GM12878 (cell line): Measurements from ENCODE around the gene ABCF3. TPM values are rescaled to one million over a fixed set of nuclear protein-coding genes. Genes with fewer than 3 reads are reported as not detected.

Experiments
- ATAC-seq: fragments of 200-7000 bp; cut with Tn5 transposase; 3 replicates; pipeline ENCODE4 v1.9.1; 2020; ENCODE audit warnings: mild to moderate bottlenecking, moderate library complexity
- BruUV-seq: library from RNA; stranded (reverse); fragments of 400-500 nt; replicated peaks from 2 replicates; lab custom pipeline; 2021; lab: Mats Ljungman, UMichigan
- CTCF ChIA-PET: fragments of 300-600 bp; sonication (Branson Sonifier 250); formaldehyde crosslinking; extraction: SDS; loops from one replicate; lab custom pipeline; 2021; ENCODE audit warnings: inconsistent platforms; lab: Yijun Ruan, JAX
- POLR2A ChIA-PET: fragments of 350-600 bp; formaldehyde crosslinking; extraction: SDS; loops from one replicate; lab custom pipeline; 2021; ENCODE audit warnings: inconsistent platforms; lab: Charles Lee
- RAD21 ChIA-PET: fragments of 300-600 bp; sonication (Branson Sonifier 250); formaldehyde crosslinking; loops from one replicate; lab custom pipeline; 2023; ENCODE audit warnings: antibody characterized with exemption; ENCODE audit not compliant: unreplicated experiment; lab: Charles Lee
- SMC1A ChIA-PET: fragments of 300-600 bp; sonication (Branson Sonifier 250); formaldehyde crosslinking; loops from one replicate; lab custom pipeline; 2023; ENCODE audit not compliant: unreplicated experiment, uncharacterized antibody; lab: Charles Lee
- DNase-seq: peaks from one replicate; pipeline ENCODE4 v3.0.0-alpha.2; 2011; ENCODE audit warnings: low read depth, low spot score
- FAIRE-seq: peaks from 3 replicates; lab custom pipeline; 2011; peaks lifted over from hg19 to GRCh38; lab: Jason Lieb, UNC
- H2AFZ ChIP-seq: 2 replicates; pipeline ENCODE4 v1.6.0; 2011; ENCODE audit warnings: low read depth, low read length, control low read depth; ENCODE audit not compliant: control insufficient read depth
- H3K27ac ChIP-seq: 2 replicates; pipeline ENCODE4 v1.5.1; 2011; ENCODE audit warnings: control low read depth; ENCODE audit not compliant: control insufficient read depth, insufficient read depth
- H3K27me3 ChIP-seq, 2 experiments: replicated peaks in 1 of 2; 2 replicates each; pipeline versions ENCODE4 v1.6.0 to v1.6.1; 2011; ENCODE audit warnings: low read length in 1 of 2; ENCODE audit not compliant: control insufficient read depth in 2 of 2, insufficient read depth in 2 of 2
- H3K36me3 ChIP-seq, 2 experiments: 2 replicates each; pipeline ENCODE4 v1.5.1; 2011; ENCODE audit warnings: low read length in 1 of 2; ENCODE audit not compliant: control insufficient read depth in 2 of 2, insufficient read depth in 2 of 2
- H3K4me1 ChIP-seq: 2 replicates; pipeline ENCODE4 v1.6.1; 2011; ENCODE audit warnings: mild to moderate bottlenecking, low read length, moderate library complexity, mixed read lengths; ENCODE audit not compliant: control insufficient read depth, insufficient read depth
- H3K4me2 ChIP-seq: 2 replicates; pipeline ENCODE4 v1.6.0; 2011; ENCODE audit warnings: control low read depth; ENCODE audit not compliant: control insufficient read depth, insufficient read depth
- H3K4me3 ChIP-seq: fragments of 200-600 bp; sonication (generic); 2 replicates; pipeline ENCODE4 v1.5.1; 2016
- H3K79me2 ChIP-seq: 2 replicates; pipeline ENCODE4 v1.6.0; 2011; ENCODE audit warnings: low read length; ENCODE audit not compliant: control insufficient read depth, insufficient read depth
- H3K9ac ChIP-seq: 2 replicates; pipeline ENCODE4 v1.8.0; 2011; ENCODE audit warnings: low read length, control low read depth, mixed read lengths; ENCODE audit not compliant: control insufficient read depth, insufficient read depth
- H3K9me3 ChIP-seq: replicated peaks from 3 replicates; pipeline ENCODE4 v1.5.1; 2011; ENCODE audit warnings: mild to moderate bottlenecking, low read length; ENCODE audit not compliant: control insufficient read depth, insufficient read depth
- H4K20me1 ChIP-seq: 2 replicates; pipeline ENCODE4 v1.6.0; 2011; ENCODE audit not compliant: control insufficient read depth, insufficient read depth
- CREM ChIP-seq: IDR thresholded peaks from 2 replicates; pipeline ENCODE4 v1.6.1; 2014; ENCODE audit warnings: antibody characterized with exemption, low read depth
- MTA2 ChIP-seq: fragments of 450-650 bp; IDR thresholded peaks from 2 replicates; pipeline ENCODE4 v1.6.1; 2016; ENCODE audit warnings: low read depth, mild to moderate bottlenecking, moderate library complexity
- ZZZ3 ChIP-seq: IDR thresholded peaks from 2 replicates; pipeline ENCODE4 v1.6.1; 2011; ENCODE audit warnings: low read depth; ENCODE audit not compliant: control insufficient read depth, insufficient read length
- WGBS: methylation state at CpG from one replicate; pipeline ENCODE4 v1.1.6; 2016; ENCODE audit warnings: low lambda C conversion rate; ENCODE audit not compliant: insufficient replicate concordance, insufficient coverage; ENCODE audit errors: missing lambda C conversion rate; 5-methylcytosine and 5-hydroxymethylcytosine counted together
- in situ Hi-C: fragments of 300-500 bp; cut with MboI; formaldehyde crosslinking; loops from 9 replicates; pipeline ENCODE4 v1.14.3; 2018; ENCODE audit warnings: mixed read lengths
- intact Hi-C: fragments of 100-400 bp; cut with micrococcal nuclease; formaldehyde crosslinking; loops from one replicate; pipeline ENCODE4 v1.14.2; 2022; ENCODE audit not compliant: unreplicated experiment
- polyA plus RNA-seq, 11 experiments: library from polyadenylated mRNA; depleted of rRNA in 4 of 11; unstranded in 6 of 11; stranded (reverse) in 5 of 11; fragments of >200 nt; fragmentation: Nextera tagmentation in 4 of 11; fragmentation: Illumina TruSeq in 1 of 11; extraction: Ambion mirVana in 4 of 11; extraction: Trizol in 1 of 11; gene quantifications; 1 replicate in 1 of 11; 2 replicates in 10 of 11; pipeline versions ENCODE4 v1.2.1 to v1.2.3, GENCODE V29; 2011 to 2016; ENCODE audit warnings: inconsistent platforms in 2 of 11, missing spikeins in 2 of 11, low read depth in 1 of 11
- total RNA-seq, 4 experiments: library from RNA; depleted of rRNA in 3 of 4; stranded (reverse); fragments of >200 nt in 3 of 4; fragmentation: Illumina TruSeq in 1 of 4; extraction: Trizol in 1 of 4; gene quantifications; 2 replicates each; pipeline versions ENCODE4 v1.2.1 to v1.2.3, GENCODE V29; 2013 to 2021
- TF ChIP-seq, protein P1 (sequence below): IDR thresholded peaks from 2 replicates; pipeline ENCODE4 v1.6.1; 2012; ENCODE audit warnings: low read depth, low read length, improper control_type of control experiment

ABCF3 gene
- total and polyA plus RNA-seq, 10 of the 15 experiments (the other 5 are each of a cell fraction or from before 2014, with no cell fraction given): 6.1 to 71.3 (median 46.9) TPM

- FAIRE-seq (peak; percentile 41), ATAC-seq (no peak)
- Histone ChIP-seq H3K79me2 (peaks cover 31% of the 10 kb centered on the region), H2AFZ (no peak overlapping the region)
- 76% methylated on average over 3 of the region's 3 CpGs for WGBS
- ChIA-PET RAD21 (interaction anchor here (0.7 to 1.1 kb wide), 2 partner anchors 10 to 20 kb away, joined by 3 read pairs; partner anchors contain the start of gene ABCF3), POLR2A (interaction anchor here (0.7 to 1.8 kb wide), 3 partner anchors 10 to 181 kb away, joined by 5 to 7 read pairs (median 5); partner anchors contain the start of gene ABCF3)
- in situ Hi-C loops: no loop called here
- no peak for TF ChIP-seq MTA2
- TF ChIP-seq, protein P1, sequence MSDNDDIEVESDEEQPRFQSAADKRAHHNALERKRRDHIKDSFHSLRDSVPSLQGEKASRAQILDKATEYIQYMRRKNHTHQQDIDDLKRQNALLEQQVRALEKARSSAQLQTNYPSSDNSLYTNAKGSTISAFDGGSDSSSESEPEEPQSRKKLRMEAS: no peak
- no peak for TF ChIP-seq ZZZ3
- no peak for TF ChIP-seq CREM
- TF ChIP-seq, all 136 proteins: peak for 0
- peaks cover 9% of the 10 kb centered on the region for H3K4me1 ChIP-seq
- BruUV-seq: TSS peak; percentile 52
- peak overlapping the region; percentile 91 for H3K4me2 ChIP-seq
- no peaks in the 10 kb centered on the region for H3K9me3 ChIP-seq
- peak overlapping the region; percentile 81 for H3K4me3 ChIP-seq
- DNase-seq: no peak
- ChIA-PET SMC1A (no interaction called here), CTCF (no interaction called here)
- no peaks in the 10 kb centered on the region for H3K27me3 ChIP-seq
- H3K27ac ChIP-seq: peak overlapping the region; percentile 89; the same call in 1 of the 2 replicates
- H3K9ac ChIP-seq: peak overlapping the region; percentile 93; the same call in 1 of the 2 replicates
- peaks cover 10 to 20% of the 10 kb centered on the region in 2 experiments for H3K36me3 ChIP-seq
- intact Hi-C loops: loop anchor here (2.0 kb wide), 1 partner anchor 123 kb away; the partner anchor contains the start of gene PSMD2
- no peaks in the 10 kb centered on the region for H4K20me1 ChIP-seq
Measured at GRCh38 chr3:184175981-184176376, 10.0 kb upstream of the ABCF3 start.
